H9 (cell line): ENCODE results near the gene MCF2L2. TPM values are rescaled to one million over a fixed set of nuclear protein-coding genes. Genes with fewer than 3 reads are reported as not detected.

ENCODE experiments used
- DNase-seq: peaks from one replicate; pipeline ENCODE4 v3.0.0-alpha.2; 2017
- H2AFZ ChIP-seq: one replicate; pipeline ENCODE4 v1.6.1; 2013; ENCODE audit warnings: mild to moderate bottlenecking, low read length, control low read depth, moderate library complexity
- H2AK5ac ChIP-seq: 2 replicates; pipeline ENCODE4 v1.6.1; 2013; ENCODE audit warnings: low read length, control low read depth, mixed read lengths; ENCODE audit not compliant: insufficient read length
- H2BK120ac ChIP-seq: one replicate; pipeline ENCODE4 v1.6.1; 2013; ENCODE audit warnings: low read depth, mild to moderate bottlenecking, low read length, control low read depth, inconsistent platforms; ENCODE audit not compliant: poor library complexity, severe bottlenecking
- H2BK12ac ChIP-seq: 2 replicates; pipeline ENCODE4 v1.6.1; 2013; ENCODE audit warnings: low read length, control low read depth, mixed read lengths, low read depth; ENCODE audit not compliant: insufficient read length
- H2BK15ac ChIP-seq: 2 replicates; pipeline ENCODE4 v1.6.1; 2013; ENCODE audit warnings: low read depth, low read length, control low read depth
- H2BK20ac ChIP-seq: one replicate; pipeline ENCODE4 v1.6.1; 2013; ENCODE audit warnings: low read depth, mild to moderate bottlenecking, low read length, control low read depth, inconsistent platforms; ENCODE audit not compliant: poor library complexity, severe bottlenecking
- H2BK5ac ChIP-seq: 2 replicates; pipeline ENCODE4 v1.6.1; 2013; ENCODE audit warnings: low read length, control low read depth, mixed read lengths; ENCODE audit not compliant: insufficient read length
- H3K14ac ChIP-seq: 2 replicates; pipeline ENCODE4 v1.6.1; 2013; ENCODE audit warnings: low read length, control low read depth; ENCODE audit not compliant: insufficient read depth
- H3K18ac ChIP-seq: 2 replicates; pipeline ENCODE4 v1.6.1; 2013; ENCODE audit warnings: low read depth, mild to moderate bottlenecking, mixed read lengths, low read length, control low read depth; ENCODE audit not compliant: insufficient read length
- H3K23ac ChIP-seq: 2 replicates; pipeline ENCODE4 v1.6.1; 2013; ENCODE audit warnings: low read length, control low read depth, mixed read lengths, low read depth; ENCODE audit not compliant: insufficient read length
- H3K23me2 ChIP-seq: 2 replicates; pipeline ENCODE4 v1.6.1; 2013; ENCODE audit warnings: low read depth, mild to moderate bottlenecking, mixed read lengths, low read length, control low read depth; ENCODE audit not compliant: insufficient read length, poor library complexity, severe bottlenecking
- H3K27ac ChIP-seq: 2 replicates; pipeline ENCODE4 v1.5.1; 2013; ENCODE audit warnings: low read length, control low read depth, mixed read lengths, low read depth; ENCODE audit not compliant: insufficient read length
- H3K27me3 ChIP-seq: 2 replicates; pipeline ENCODE4 v1.6.1; 2013; ENCODE audit warnings: low read length, control low read depth, inconsistent platforms; ENCODE audit not compliant: insufficient read depth
- H3K4ac ChIP-seq: 2 replicates; pipeline ENCODE4 v1.6.1; 2013; ENCODE audit warnings: low read depth, mild to moderate bottlenecking, control low read depth, inconsistent platforms, low read length, moderate library complexity
- H3K4me1 ChIP-seq: 2 replicates; pipeline ENCODE4 v1.6.1; 2013; ENCODE audit warnings: low read length, control low read depth, inconsistent platforms; ENCODE audit not compliant: insufficient read depth
- H3K4me2 ChIP-seq: 2 replicates; pipeline ENCODE4 v1.6.1; 2013; ENCODE audit warnings: low read length, control low read depth, mixed read lengths; ENCODE audit not compliant: insufficient read length, insufficient read depth
- H3K56ac ChIP-seq: 2 replicates; pipeline ENCODE4 v1.6.1; 2013; ENCODE audit warnings: low read depth, mild to moderate bottlenecking, mixed read lengths, low read length, control low read depth; ENCODE audit not compliant: insufficient read length
- H3K79me1 ChIP-seq: 2 replicates; pipeline ENCODE4 v1.6.1; 2013; ENCODE audit warnings: low read depth, mild to moderate bottlenecking, moderate library complexity, low read length, control low read depth, inconsistent platforms; ENCODE audit not compliant: insufficient read depth, poor library complexity, severe bottlenecking
- H3K79me2 ChIP-seq: 2 replicates; pipeline ENCODE4 v1.6.1; 2013; ENCODE audit warnings: low read length, control low read depth, inconsistent platforms; ENCODE audit not compliant: insufficient read depth
- H3K9ac ChIP-seq: 2 replicates; pipeline ENCODE4 v1.6.1; 2013; ENCODE audit warnings: low read length, control low read depth, mixed read lengths; ENCODE audit not compliant: insufficient read length; ENCODE audit errors: extremely low read depth
- H3K9me3 ChIP-seq: one replicate; pipeline ENCODE4 v1.6.1; 2013; ENCODE audit warnings: low read depth, low read length, inconsistent platforms; ENCODE audit not compliant: control insufficient read depth
- H3T11ph ChIP-seq: one replicate; pipeline ENCODE4 v1.6.1; 2013; ENCODE audit warnings: mild to moderate bottlenecking, low read length, control low read depth, inconsistent platforms
- H4K20me1 ChIP-seq: one replicate; pipeline ENCODE4 v1.6.1; 2013; ENCODE audit not compliant: control insufficient read depth, insufficient read length, insufficient read depth
- H4K5ac ChIP-seq: 2 replicates; pipeline ENCODE4 v1.6.1; 2013; ENCODE audit warnings: low read depth, mild to moderate bottlenecking, mixed read lengths, low read length, control low read depth; ENCODE audit not compliant: insufficient read length
- H4K8ac ChIP-seq: replicated peaks from 2 replicates; pipeline ENCODE4 v1.6.1; 2013; ENCODE audit warnings: low read length, control low read depth, mixed read lengths, low read depth; ENCODE audit not compliant: insufficient read length
- H4K91ac ChIP-seq: 2 replicates; pipeline ENCODE4 v1.6.1; 2013; ENCODE audit warnings: low read depth, mild to moderate bottlenecking, moderate library complexity, mixed read lengths, low read length, control low read depth; ENCODE audit not compliant: insufficient read length
- H3K27ac Mint-ChIP-seq, 3 experiments: 2 replicates in 2 of 3; 3 replicates in 1 of 3; pipeline ENCODE4 v1.8.0; 2020 to 2021; ENCODE audit warnings: mixed read lengths in 3 of 3, mild to moderate bottlenecking in 1 of 3, moderate library complexity in 1 of 3
- H3K27me3 Mint-ChIP-seq: 2 replicates; pipeline ENCODE4 v1.8.0; 2021; ENCODE audit warnings: low read depth, mild to moderate bottlenecking, moderate library complexity, mixed read lengths
- H3K36me3 Mint-ChIP-seq, 3 experiments: 2 replicates in 2 of 3; 3 replicates in 1 of 3; pipeline ENCODE4 v1.8.0; 2020 to 2021; ENCODE audit warnings: low read depth in 3 of 3, mixed read lengths in 3 of 3; ENCODE audit not compliant: insufficient read depth in 1 of 3
- H3K4me1 Mint-ChIP-seq, 2 experiments: 2 replicates each; pipeline ENCODE4 v1.8.0; 2020; ENCODE audit warnings: mixed read lengths in 2 of 2
- H3K4me3 Mint-ChIP-seq, 2 experiments: 2 replicates in 1 of 2; 3 replicates in 1 of 2; pipeline ENCODE4 v1.8.0; 2020 to 2021; ENCODE audit warnings: mild to moderate bottlenecking in 2 of 2, mixed read lengths in 2 of 2, moderate library complexity in 1 of 2
- H3K9me3 Mint-ChIP-seq, 2 experiments: 2 replicates in 1 of 2; 3 replicates in 1 of 2; pipeline ENCODE4 v1.8.0; 2020; ENCODE audit warnings: mild to moderate bottlenecking in 2 of 2, mixed read lengths in 2 of 2, moderate library complexity in 1 of 2
- total RNA-seq: library from RNA; stranded (reverse); gene quantifications from 2 replicates; pipeline ENCODE4 v1.2.1, GENCODE V29; 2021
- TF ChIP-seq, protein P1 (sequence below): fragments of 200-600 bp; sonication (generic); conservative IDR thresholded peaks from 3 replicates; pipeline ENCODE4 v1.8.0; 2021; ENCODE audit warnings: antibody characterized with exemption, mild to moderate bottlenecking

Gene MCF2L2
- total RNA-seq, 1 experiment from 2014 or later = 6.4 TPM

GRCh38 chr3:183410759-183411158 is 17.7 kb downstream of the MCF2L2 start:
- Histone ChIP-seq H2BK20ac (no peak overlapping the region), H3K27me3 (no peaks in the 10 kb centered on the region), H2BK12ac (no peak overlapping the region), H3K79me2 (no peaks in the 10 kb centered on the region), H3K18ac (no peak overlapping the region), H2BK5ac (no peak overlapping the region), H4K20me1 (no peaks in the 10 kb centered on the region), H3K27ac (no peak overlapping the region), H3T11ph (no peak overlapping the region), H2BK15ac (no peak overlapping the region), H3K23me2 (no peaks in the 10 kb centered on the region), H4K91ac (no peak overlapping the region), H2AFZ (no peak overlapping the region), H3K14ac (no peak overlapping the region), H2BK120ac (no peak overlapping the region), H3K9me3 (no peaks in the 10 kb centered on the region), H3K79me1 (no peaks in the 10 kb centered on the region), H3K56ac (no peak overlapping the region), H2AK5ac (no peak overlapping the region), H3K4ac (no peak overlapping the region), H3K9ac (no peak overlapping the region), H3K4me2 (no peak overlapping the region), H4K5ac (no peak overlapping the region), H3K4me1 (no peaks in the 10 kb centered on the region), H4K8ac (no peak overlapping the region), H3K23ac (no peak overlapping the region)
- no peaks in the 10 kb centered on the region for H3K9me3 Mint-ChIP-seq
- no peaks in the 10 kb centered on the region for H3K27me3 Mint-ChIP-seq
- DNase-seq = no peak
- no peak overlapping the region for H3K4me3 Mint-ChIP-seq
- TF ChIP-seq, protein P1, sequence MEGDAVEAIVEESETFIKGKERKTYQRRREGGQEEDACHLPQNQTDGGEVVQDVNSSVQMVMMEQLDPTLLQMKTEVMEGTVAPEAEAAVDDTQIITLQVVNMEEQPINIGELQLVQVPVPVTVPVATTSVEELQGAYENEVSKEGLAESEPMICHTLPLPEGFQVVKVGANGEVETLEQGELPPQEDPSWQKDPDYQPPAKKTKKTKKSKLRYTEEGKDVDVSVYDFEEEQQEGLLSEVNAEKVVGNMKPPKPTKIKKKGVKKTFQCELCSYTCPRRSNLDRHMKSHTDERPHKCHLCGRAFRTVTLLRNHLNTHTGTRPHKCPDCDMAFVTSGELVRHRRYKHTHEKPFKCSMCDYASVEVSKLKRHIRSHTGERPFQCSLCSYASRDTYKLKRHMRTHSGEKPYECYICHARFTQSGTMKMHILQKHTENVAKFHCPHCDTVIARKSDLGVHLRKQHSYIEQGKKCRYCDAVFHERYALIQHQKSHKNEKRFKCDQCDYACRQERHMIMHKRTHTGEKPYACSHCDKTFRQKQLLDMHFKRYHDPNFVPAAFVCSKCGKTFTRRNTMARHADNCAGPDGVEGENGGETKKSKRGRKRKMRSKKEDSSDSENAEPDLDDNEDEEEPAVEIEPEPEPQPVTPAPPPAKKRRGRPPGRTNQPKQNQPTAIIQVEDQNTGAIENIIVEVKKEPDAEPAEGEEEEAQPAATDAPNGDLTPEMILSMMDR = no peak
- peaks cover 4 to 8% of the 10 kb centered on the region in 2 experiments; a peak in 3 of 4 replicates for H3K4me1 Mint-ChIP-seq
- H3K27ac Mint-ChIP-seq = no peak overlapping the region
- no peaks in the 10 kb centered on the region for H3K36me3 Mint-ChIP-seq
